MM.1S (cell line): ENCODE measurements around the gene MVD.

Experiments
- DNase-seq: peaks from one replicate; pipeline ENCODE4 v3.0.0-alpha.2; 2015
- H2AFZ ChIP-seq: fragments of 300-600 bp; sonication (generic); 2 replicates; pipeline ENCODE4 v1.6.0; 2016; ENCODE audit warnings: antibody characterized with exemption, low read length
- H3F3A ChIP-seq: fragments of 300-600 bp; sonication (generic); 2 replicates; pipeline ENCODE4 v1.6.1; 2016; ENCODE audit warnings: mild to moderate bottlenecking, antibody characterized with exemption, low read length, moderate library complexity, mixed read lengths; ENCODE audit not compliant: insufficient read depth
- H3K27ac ChIP-seq: fragments of 300-600 bp; sonication (generic); 2 replicates; pipeline ENCODE4 v1.5.1; 2016; ENCODE audit warnings: mild to moderate bottlenecking, low read length
- H3K27me3 ChIP-seq: fragments of 300-600 bp; sonication (generic); replicated peaks from 2 replicates; pipeline ENCODE4 v1.6.0; 2016; ENCODE audit warnings: low read length; ENCODE audit not compliant: insufficient read depth
- H3K36me3 ChIP-seq: fragments of 300-600 bp; sonication (generic); replicated peaks from 2 replicates; pipeline ENCODE4 v1.6.1; 2016; ENCODE audit warnings: mild to moderate bottlenecking, low read length, mixed read lengths; ENCODE audit not compliant: insufficient read depth
- H3K4me1 ChIP-seq: fragments of 300-600 bp; sonication (generic); 2 replicates; pipeline ENCODE4 v1.6.1; 2016; ENCODE audit warnings: low read length, mixed read lengths
- H3K4me2 ChIP-seq: fragments of 300-600 bp; sonication (generic); 2 replicates; pipeline ENCODE4 v1.6.0; 2016; ENCODE audit warnings: low read depth, low read length
- H3K4me3 ChIP-seq: fragments of 300-600 bp; sonication (generic); 2 replicates; pipeline ENCODE4 v1.5.1; 2016; ENCODE audit warnings: low read length, mixed read lengths
- H3K79me2 ChIP-seq: fragments of 300-600 bp; sonication (generic); 2 replicates; pipeline ENCODE4 v1.6.1; 2016; ENCODE audit warnings: mixed run types, low read length, mixed read lengths
- H3K9ac ChIP-seq: fragments of 300-600 bp; sonication (generic); 2 replicates; pipeline ENCODE4 v1.6.1; 2016; ENCODE audit warnings: low read length, mixed read lengths
- H3K9me2 ChIP-seq: fragments of 300-600 bp; sonication (generic); replicated peaks from 2 replicates; pipeline ENCODE4 v1.6.1; 2016; ENCODE audit warnings: mild to moderate bottlenecking, low read length, mixed read lengths; ENCODE audit not compliant: insufficient read depth
- H3K9me3 ChIP-seq: fragments of 300-600 bp; sonication (generic); replicated peaks from 2 replicates; pipeline ENCODE4 v1.6.1; 2016; ENCODE audit warnings: mild to moderate bottlenecking, low read length, mixed read lengths; ENCODE audit not compliant: insufficient read depth
- H4K20me1 ChIP-seq: fragments of 300-600 bp; sonication (generic); 2 replicates; pipeline ENCODE4 v1.6.1; 2016; ENCODE audit warnings: mild to moderate bottlenecking, low read length, moderate library complexity, mixed read lengths; ENCODE audit not compliant: insufficient read depth
- CTCF ChIP-seq: fragments of 300-600 bp; sonication (generic); IDR thresholded peaks from 2 replicates; pipeline ENCODE4 v1.5.1; 2016; ENCODE audit warnings: antibody characterized with exemption, low read length, mixed read lengths
- EZH2 ChIP-seq: fragments of 300-600 bp; sonication (generic); optimal IDR thresholded peaks from 2 replicates; pipeline ENCODE3; 2017; ENCODE audit warnings: low read depth, mild to moderate bottlenecking, antibody characterized with exemption, low read length, mixed read lengths
- EZH2phosphoT487 ChIP-seq: fragments of 300-600 bp; sonication (generic); IDR thresholded peaks from 2 replicates; pipeline ENCODE4 v1.6.1; 2018; ENCODE audit warnings: antibody characterized with exemption, low read length

The MVD gene

GRCh38 chr16:88630941-88631340 lies 31.9 kb downstream of the MVD start:
- no peaks in the 10 kb centered on the region for H3K27me3 ChIP-seq
- TF ChIP-seq EZH2phosphoT487: no peak
- no peak for TF ChIP-seq EZH2
- TF ChIP-seq CTCF: no peak
- H3K36me3 ChIP-seq: no peaks in the 10 kb centered on the region
- DNase-seq: no peak
- H3K27ac ChIP-seq: no peak overlapping the region
- peaks cover 8% of the 10 kb centered on the region; the same call in 1 of the 2 replicates for H3F3A ChIP-seq
- peaks cover 8% of the 10 kb centered on the region; the same call in 1 of the 2 replicates for H3K4me1 ChIP-seq
- no peak overlapping the region for H2AFZ ChIP-seq
- H3K9me3 ChIP-seq: no peaks in the 10 kb centered on the region
- no peak overlapping the region for H3K4me3 ChIP-seq
- no peaks in the 10 kb centered on the region for H3K79me2 ChIP-seq
- H3K9me2 ChIP-seq: no peaks in the 10 kb centered on the region
- no peak overlapping the region for H3K9ac ChIP-seq
- no peak overlapping the region for H3K4me2 ChIP-seq
- H4K20me1 ChIP-seq: no peaks in the 10 kb centered on the region

- no peaks in the 10 kb centered on the region for H3K9me2 ChIP-seq
- no peaks in the 10 kb centered on the region for H3K36me3 ChIP-seq
- no peaks in the 10 kb centered on the region for H4K20me1 ChIP-seq
- no peak overlapping the region for H3K27ac ChIP-seq
- H2AFZ ChIP-seq: no peak overlapping the region
- H3K9ac ChIP-seq: no peak overlapping the region
- no peaks in the 10 kb centered on the region for H3K79me2 ChIP-seq
- H3K27me3 ChIP-seq: no peaks in the 10 kb centered on the region
- H3F3A ChIP-seq: peaks cover 8% of the 10 kb centered on the region; the same call in 1 of the 2 replicates
- no peaks in the 10 kb centered on the region for H3K9me3 ChIP-seq
- TF ChIP-seq EZH2phosphoT487 (no peak), CTCF (no peak), EZH2 (no peak)
- no peak for DNase-seq
- no peak overlapping the region for H3K4me2 ChIP-seq
- H3K4me3 ChIP-seq: no peak overlapping the region
- H3K4me1 ChIP-seq: peaks cover 6% of the 10 kb centered on the region; the same call in 1 of the 2 replicates
These were observed 32.5 kb downstream of the MVD start for GRCh38 chr16:88630433-88630832.

- Histone ChIP-seq H3K9me2 (no peaks in the 10 kb centered on the region), H3K4me3 (no peak overlapping the region), H3K27ac (no peak overlapping the region), H3K27me3 (no peaks in the 10 kb centered on the region), H3F3A (peaks cover 8% of the 10 kb centered on the region; the same call in 1 of the 2 replicates), H2AFZ (no peak overlapping the region), H3K9ac (no peak overlapping the region), H3K9me3 (no peaks in the 10 kb centered on the region), H3K36me3 (no peaks in the 10 kb centered on the region), H3K79me2 (no peaks in the 10 kb centered on the region), H3K4me1 (0 out of 2 replicates have a peak, but pooled peaks cover 3% of the 10 kb centered on the region), H3K4me2 (no peak overlapping the region), H4K20me1 (no peaks in the 10 kb centered on the region)
- TF ChIP-seq EZH2phosphoT487 (no peak), EZH2 (no peak), CTCF (no peak)
- no peak for DNase-seq
These were observed 33.1 kb downstream of the MVD start for GRCh38 chr16:88629835-88630234.
